ENCODE results near the gene GNL3L.

GNL3L gene

DNA sequence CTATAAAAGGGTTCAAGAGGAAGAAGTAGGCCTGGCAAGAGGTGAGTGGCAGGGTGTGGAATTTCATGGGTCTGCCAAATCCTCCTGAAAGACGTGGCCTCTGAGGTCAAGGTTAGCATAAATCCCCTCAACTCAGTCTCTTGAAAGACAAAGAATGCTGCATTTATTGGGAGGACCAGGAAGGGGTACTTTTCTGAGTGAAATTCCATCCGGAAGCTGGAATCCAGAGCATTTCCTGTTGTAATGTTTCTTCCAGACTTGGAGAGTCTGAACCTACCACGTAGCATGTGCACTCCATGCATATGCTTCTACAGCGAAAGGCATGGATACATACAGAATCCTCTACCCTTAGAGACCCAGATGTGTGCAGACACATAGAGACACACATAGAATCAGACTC is 20.6 kb upstream of the GNL3L start:
- Histone ChIP-seq H3K9me3 (ENCODE audit: insufficient read depth, low read length, severe bottlenecking) (no peaks in the 10 kb centered on the region), H3K27ac (ENCODE audit: low read length) (no peak overlapping the region), H3K79me2 (ENCODE audit: insufficient read depth, low read length) (no peaks in the 10 kb centered on the region), H3K9ac (ENCODE audit: low read depth, low read length) (no peak overlapping the region), H3K27me3 (ENCODE audit: insufficient read depth, low read length, poor library complexity) (no peaks in the 10 kb centered on the region), H3K4me1 (ENCODE audit: insufficient read depth, low read length) (no peaks in the 10 kb centered on the region), H3K36me3 (ENCODE audit: insufficient read depth, low read length) (no peaks in the 10 kb centered on the region), H4K20me1 (ENCODE audit: insufficient read depth, low read length) (no peaks in the 10 kb centered on the region), H3K4me2 (ENCODE audit: insufficient read depth, low read length) (no peak overlapping the region), H3K4me3 (ENCODE audit: low read depth in 1 of 2, low read length in 2 of 2) (no peak overlapping the region), H2AFZ (ENCODE audit: low read depth, low read length) (no peak overlapping the region)
- ATAC-seq (ENCODE audit: insufficient read depth, low read depth), result no peak
- TF ChIP-seq, protein P1, sequence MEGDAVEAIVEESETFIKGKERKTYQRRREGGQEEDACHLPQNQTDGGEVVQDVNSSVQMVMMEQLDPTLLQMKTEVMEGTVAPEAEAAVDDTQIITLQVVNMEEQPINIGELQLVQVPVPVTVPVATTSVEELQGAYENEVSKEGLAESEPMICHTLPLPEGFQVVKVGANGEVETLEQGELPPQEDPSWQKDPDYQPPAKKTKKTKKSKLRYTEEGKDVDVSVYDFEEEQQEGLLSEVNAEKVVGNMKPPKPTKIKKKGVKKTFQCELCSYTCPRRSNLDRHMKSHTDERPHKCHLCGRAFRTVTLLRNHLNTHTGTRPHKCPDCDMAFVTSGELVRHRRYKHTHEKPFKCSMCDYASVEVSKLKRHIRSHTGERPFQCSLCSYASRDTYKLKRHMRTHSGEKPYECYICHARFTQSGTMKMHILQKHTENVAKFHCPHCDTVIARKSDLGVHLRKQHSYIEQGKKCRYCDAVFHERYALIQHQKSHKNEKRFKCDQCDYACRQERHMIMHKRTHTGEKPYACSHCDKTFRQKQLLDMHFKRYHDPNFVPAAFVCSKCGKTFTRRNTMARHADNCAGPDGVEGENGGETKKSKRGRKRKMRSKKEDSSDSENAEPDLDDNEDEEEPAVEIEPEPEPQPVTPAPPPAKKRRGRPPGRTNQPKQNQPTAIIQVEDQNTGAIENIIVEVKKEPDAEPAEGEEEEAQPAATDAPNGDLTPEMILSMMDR (IDR thresholded peaks at IDR 0.05; ENCODE audit: borderline replicate concordance, extremely low read depth, low read length, poor library complexity, severe bottlenecking), result no peak
- no peak for TF ChIP-seq EZH2 (IDR thresholded peaks at IDR 0.05; ENCODE audit: borderline replicate concordance, low read depth, low read length, severe bottlenecking)
- DNase-seq, result no peak

DNA sequence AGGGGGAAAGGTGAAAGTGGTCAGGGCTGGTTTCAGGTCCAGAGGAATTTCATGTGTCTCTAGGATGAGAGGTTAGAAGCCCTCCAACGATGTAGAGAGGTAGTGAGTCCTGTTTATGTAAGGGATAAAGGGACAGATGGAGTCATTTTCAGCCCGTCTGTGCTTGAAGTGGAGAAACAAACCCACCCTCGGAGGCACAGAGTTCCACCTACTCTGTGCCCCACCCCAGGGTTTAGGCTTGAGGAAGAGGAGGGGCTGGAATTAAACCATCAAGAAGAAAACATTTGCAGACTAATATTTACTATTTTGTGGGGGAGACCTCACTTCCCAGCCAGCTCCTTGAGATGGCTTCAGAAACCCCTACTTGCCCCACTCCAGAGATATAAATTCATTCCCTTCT is 868 bp upstream of the GNL3L start:
- Histone ChIP-seq H3K36me3 (ENCODE audit: insufficient read depth, low read length) (peaks cover 23% of the 10 kb centered on the region), H3K4me1 (ENCODE audit: insufficient read depth, low read length) (peaks cover 37% of the 10 kb centered on the region), H3K27ac (ENCODE audit: low read length) (peak overlapping the region; percentile 97), H3K4me3 (ENCODE audit: low read depth in 1 of 2, low read length in 2 of 2) (peak overlapping the region in 1 of 2 experiments; percentile 59; a peak in 2 of 4 replicates), H4K20me1 (ENCODE audit: insufficient read depth, low read length) (0 out of 2 replicates have a peak, but pooled peaks cover 2% of the 10 kb centered on the region), H3K27me3 (ENCODE audit: insufficient read depth, low read length, poor library complexity) (no peaks in the 10 kb centered on the region), H3K4me2 (ENCODE audit: insufficient read depth, low read length) (peak overlapping the region; percentile 71), H3K9ac (ENCODE audit: low read depth, low read length) (peak overlapping the region; percentile 69), H2AFZ (ENCODE audit: low read depth, low read length) (peak overlapping the region; percentile 92), H3K79me2 (ENCODE audit: insufficient read depth, low read length) (peaks cover 40% of the 10 kb centered on the region), H3K9me3 (ENCODE audit: insufficient read depth, low read length, severe bottlenecking) (no peaks in the 10 kb centered on the region)
- DNase-seq (no peak), ATAC-seq (ENCODE audit: insufficient read depth, low read depth) (no peak)
- no peak for TF ChIP-seq EZH2 (IDR thresholded peaks at IDR 0.05; ENCODE audit: borderline replicate concordance, low read depth, low read length, severe bottlenecking)
- TF ChIP-seq, protein P1 (IDR thresholded peaks at IDR 0.05; ENCODE audit: borderline replicate concordance, extremely low read depth, low read length, poor library complexity, severe bottlenecking), result no peak

DNA sequence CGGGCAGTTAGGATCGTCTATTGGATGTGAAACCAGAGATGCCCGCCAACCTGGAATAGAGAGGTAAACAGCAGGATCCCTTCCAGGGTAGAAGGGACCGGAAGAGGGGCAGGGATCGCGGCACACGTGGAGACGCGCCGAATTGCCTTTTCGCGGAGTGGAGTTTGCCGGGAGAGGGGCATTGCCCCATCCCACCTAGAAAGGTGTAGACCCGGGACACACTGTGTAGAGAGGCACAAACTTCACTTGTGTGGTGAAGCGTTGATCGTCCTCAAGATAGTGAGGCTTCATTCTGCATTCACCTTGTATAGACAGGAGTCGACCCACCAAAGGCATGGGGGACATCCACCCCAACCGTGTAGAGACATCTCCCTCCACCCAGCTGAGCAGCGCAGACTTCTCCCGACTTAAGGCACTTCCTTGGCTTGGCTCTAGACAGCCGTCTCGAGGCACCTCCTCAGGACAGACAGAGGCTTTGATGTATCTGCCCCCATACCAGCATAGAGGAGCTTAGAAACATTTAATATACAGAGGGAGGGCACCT is 410 bp downstream of the GNL3L start:
- Histone ChIP-seq H3K36me3 (ENCODE audit: insufficient read depth, low read length) (peaks cover 29% of the 10 kb centered on the region), H2AFZ (ENCODE audit: low read depth, low read length) (peak overlapping the region; percentile 90), H3K27ac (ENCODE audit: low read length) (peak overlapping the region; percentile 85), H3K4me3 (ENCODE audit: low read depth in 1 of 2, low read length in 2 of 2) (peak overlapping the region; percentile 34 to 97), H3K27me3 (ENCODE audit: insufficient read depth, low read length, poor library complexity) (no peaks in the 10 kb centered on the region), H3K9ac (ENCODE audit: low read depth, low read length) (peak overlapping the region; percentile 69), H3K4me2 (ENCODE audit: insufficient read depth, low read length) (peak overlapping the region; percentile 75), H3K4me1 (ENCODE audit: insufficient read depth, low read length) (peaks cover 43% of the 10 kb centered on the region), H3K9me3 (ENCODE audit: insufficient read depth, low read length, severe bottlenecking) (no peaks in the 10 kb centered on the region), H4K20me1 (ENCODE audit: insufficient read depth, low read length) (0 out of 2 replicates have a peak, but pooled peaks cover 8% of the 10 kb centered on the region), H3K79me2 (ENCODE audit: insufficient read depth, low read length) (peaks cover 50% of the 10 kb centered on the region)
- peak; percentile 15; the same call in 2 of the 3 replicates for ATAC-seq (ENCODE audit: insufficient read depth, low read depth)
- DNase-seq, result peak; percentile 6
- TF ChIP-seq EZH2 (IDR thresholded peaks at IDR 0.05; ENCODE audit: borderline replicate concordance, low read depth, low read length, severe bottlenecking), result no peak
- TF ChIP-seq, protein P1 (IDR thresholded peaks at IDR 0.05; ENCODE audit: borderline replicate concordance, extremely low read depth, low read length, poor library complexity, severe bottlenecking), result no peak
